Suprapubic skin (tissue), 4 donors: ENCODE results near the gene PPP1R9B. TPM values are rescaled to one million over a fixed set of nuclear protein-coding genes. Genes with fewer than 3 reads are reported as not detected.

ENCODE experiments used
- DNase-seq, 2 donors: peaks; one replicate each; pipeline ENCODE4 v3.0.0-alpha.2; 2019; ENCODE audit warnings: low spot score in 2 of 2
- H3K27ac ChIP-seq: fragments of 200-600 bp; sonication (generic); one replicate; pipeline ENCODE4 v1.5.1; 2019
- H3K27me3 ChIP-seq: fragments of 200-600 bp; sonication (generic); one replicate; pipeline ENCODE4 v1.5.1; 2019
- H3K36me3 ChIP-seq: fragments of 200-600 bp; sonication (generic); one replicate; pipeline ENCODE4 v1.5.1; 2019
- H3K4me1 ChIP-seq: fragments of 200-600 bp; sonication (generic); one replicate; pipeline ENCODE4 v1.5.1; 2019
- H3K4me3 ChIP-seq: fragments of 200-600 bp; sonication (generic); one replicate; pipeline ENCODE4 v1.5.1; 2019; ENCODE audit warnings: mild to moderate bottlenecking
- H3K9me3 ChIP-seq: fragments of 200-600 bp; sonication (generic); one replicate; pipeline ENCODE4 v1.5.1; 2019
- CTCF ChIP-seq, 2 donors: fragments of 200-600 bp in 1 of 2; fragments of 450-650 bp in 1 of 2; sonication (generic) in 1 of 2; IDR thresholded peaks; one replicate each; pipeline ENCODE4 v1.5.1; 2016 to 2019; ENCODE audit warnings: antibody characterized with exemption in 2 of 2, mild to moderate bottlenecking in 1 of 2, moderate library complexity in 1 of 2
- EP300 ChIP-seq: sonication (generic); formaldehyde crosslinking; IDR thresholded peaks from one replicate; pipeline ENCODE4 v1.6.1; 2017; ENCODE audit warnings: antibody characterized with exemption
- POLR2A ChIP-seq, 2 donors: fragments of 450-650 bp; IDR thresholded peaks; one replicate each; pipeline ENCODE4 v1.6.1; 2017; ENCODE audit warnings: antibody characterized with exemption in 2 of 2, mild to moderate bottlenecking in 2 of 2, moderate library complexity in 2 of 2
- POLR2AphosphoS5 ChIP-seq, 3 donors: sonication (generic); formaldehyde crosslinking; IDR thresholded peaks; one replicate each; pipeline ENCODE4 v1.6.1; 2017; ENCODE audit warnings: antibody characterized with exemption in 3 of 3
- WGBS: methylation state at CpG from one replicate; pipeline ENCODE4 v1.1.5; 2018; 5-methylcytosine and 5-hydroxymethylcytosine counted together
- total RNA-seq, 4 donors: library from RNA; depleted of rRNA; stranded (reverse); fragments of >200 nt; gene quantifications; one replicate each; pipeline ENCODE4 v1.1.0, GENCODE V29; 2016

PPP1R9B gene
- total RNA-seq, 4 donors from 2014 or later, result 21.5 to 26.2 (median 23.7) TPM

DNA sequence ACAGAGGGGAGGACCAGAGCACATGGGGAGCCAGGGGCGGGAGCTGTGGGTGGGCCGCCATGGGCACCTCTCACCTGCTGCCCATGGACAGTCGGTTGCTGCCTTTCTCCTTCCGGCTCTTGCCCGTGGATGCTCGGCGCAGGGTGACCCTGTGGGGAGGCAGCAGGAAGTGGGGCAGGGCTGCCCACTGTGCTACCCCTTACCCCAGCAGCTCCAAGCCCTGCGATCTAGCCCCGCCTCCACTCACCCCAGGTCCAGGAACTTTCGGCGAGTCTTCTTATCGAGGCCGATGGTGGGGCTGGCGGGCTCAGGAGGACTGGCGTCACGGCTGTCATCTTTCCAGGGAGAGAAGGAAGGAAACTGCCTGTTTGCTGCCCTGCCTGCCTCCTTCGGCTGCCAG lies 34.7 kb downstream of the PPP1R9B start:
- H3K27ac ChIP-seq, result no peak overlapping the region
- no peak for DNase-seq
- H3K4me3 ChIP-seq, result no peak overlapping the region
- peaks cover 34% of the 10 kb centered on the region for H3K4me1 ChIP-seq
- H3K9me3 ChIP-seq, result no peaks in the 10 kb centered on the region
- H3K27me3 ChIP-seq, result peaks cover 13% of the 10 kb centered on the region
- 74% methylated on average over 14 of the region's 17 CpGs for WGBS
- TF ChIP-seq EP300 (no peak), POLR2AphosphoS5 (IDR thresholded peaks at IDR 0.05) (no peak), CTCF (IDR thresholded peaks at IDR 0.05) (no peak), POLR2A (IDR thresholded peaks at IDR 0.05) (no peak)
- H3K36me3 ChIP-seq, result no peaks in the 10 kb centered on the region

DNA sequence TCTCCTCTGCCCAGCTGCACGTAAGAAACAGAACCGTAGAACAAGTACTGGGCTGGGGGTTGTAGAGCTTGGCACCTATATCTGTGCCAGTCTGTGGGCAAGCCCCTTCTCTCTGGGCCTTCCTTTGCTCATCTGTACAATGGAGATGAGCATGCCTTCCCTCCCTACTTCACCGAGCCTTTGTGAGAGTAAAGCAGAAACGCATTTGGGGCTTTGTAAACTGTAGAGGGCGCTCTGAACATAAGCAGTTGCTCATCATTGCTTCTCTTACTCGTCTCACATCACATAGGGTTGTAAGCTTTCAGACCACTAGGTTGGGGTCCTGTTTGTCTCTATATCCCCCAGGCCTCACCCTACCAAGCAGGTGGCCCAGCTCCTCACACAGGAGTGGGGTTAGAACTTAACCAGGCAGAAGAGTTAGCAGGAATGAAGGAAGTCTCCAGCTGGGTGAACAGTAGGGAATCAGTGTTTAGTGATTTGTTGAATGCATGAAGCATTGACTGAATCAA lies 35.6 kb downstream of the PPP1R9B start:
- TF ChIP-seq CTCF (IDR thresholded peaks at IDR 0.05) (peak in 1 of 2 donors; percentile 55), EP300 (no peak)
- 23% methylated on average over 6 of the region's 6 CpGs for WGBS

GRCh38 chr17:50114401-50114800 lies 36.1 kb downstream of the PPP1R9B start:
- Histone ChIP-seq H3K4me3 (no peak overlapping the region), H3K27me3 (peaks cover 13% of the 10 kb centered on the region), H3K27ac (no peak overlapping the region), H3K4me1 (peaks cover 34% of the 10 kb centered on the region), H3K36me3 (peaks cover 13% of the 10 kb centered on the region), H3K9me3 (no peaks in the 10 kb centered on the region)
- TF ChIP-seq POLR2A (IDR thresholded peaks at IDR 0.05), result no peak
- 89% methylated on average over 4 of the region's 4 CpGs for WGBS
- no peak for DNase-seq

More for the DNA sequence above, 35.6 kb downstream of the PPP1R9B start:
- Histone ChIP-seq H3K36me3 (peaks cover 8% of the 10 kb centered on the region), H3K4me1 (peaks cover 34% of the 10 kb centered on the region), H3K27ac (no peak overlapping the region), H3K9me3 (no peaks in the 10 kb centered on the region), H3K27me3 (peaks cover 13% of the 10 kb centered on the region), H3K4me3 (no peak overlapping the region)
- no peak for DNase-seq

- Histone ChIP-seq H3K4me3 (no peak overlapping the region), H3K36me3 (peaks cover 20% of the 10 kb centered on the region), H3K9me3 (no peaks in the 10 kb centered on the region), H3K27me3 (peaks cover 13% of the 10 kb centered on the region), H3K27ac (no peak overlapping the region), H3K4me1 (peaks cover 34% of the 10 kb centered on the region)
- WGBS, result 79% methylated on average over 7 of the region's 7 CpGs
- no peak for DNase-seq
- TF ChIP-seq EP300, result no peak
- no peak for TF ChIP-seq POLR2AphosphoS5 (IDR thresholded peaks at IDR 0.05)
- TF ChIP-seq CTCF (IDR thresholded peaks at IDR 0.05), result no peak
- TF ChIP-seq POLR2A (IDR thresholded peaks at IDR 0.05), result no peak
Measured at GRCh38 chr17:50113624-50114320, 36.7 kb downstream of the PPP1R9B start.

- peaks cover 33% of the 10 kb centered on the region for H3K4me1 ChIP-seq
- no peak for TF ChIP-seq POLR2A (IDR thresholded peaks at IDR 0.05)
- TF ChIP-seq EP300, result no peak
- TF ChIP-seq CTCF (IDR thresholded peaks at IDR 0.05), result peak in 1 of 2 donors; percentile 8
- TF ChIP-seq POLR2AphosphoS5 (IDR thresholded peaks at IDR 0.05), result no peak
- H3K4me3 ChIP-seq, result no peak overlapping the region
- H3K27ac ChIP-seq, result no peak overlapping the region
- no peaks in the 10 kb centered on the region for H3K9me3 ChIP-seq
- H3K36me3 ChIP-seq, result peaks cover 30% of the 10 kb centered on the region
- WGBS, result 40% methylated on average over 1 of the region's 17 CpGs
- peaks cover 4% of the 10 kb centered on the region for H3K27me3 ChIP-seq
- DNase-seq, result no peak
Measured at GRCh38 chr17:50112694-50113093, 37.8 kb downstream of the PPP1R9B start.
